ENCODE data around the gene CNN3.

CNN3 gene

DNA sequence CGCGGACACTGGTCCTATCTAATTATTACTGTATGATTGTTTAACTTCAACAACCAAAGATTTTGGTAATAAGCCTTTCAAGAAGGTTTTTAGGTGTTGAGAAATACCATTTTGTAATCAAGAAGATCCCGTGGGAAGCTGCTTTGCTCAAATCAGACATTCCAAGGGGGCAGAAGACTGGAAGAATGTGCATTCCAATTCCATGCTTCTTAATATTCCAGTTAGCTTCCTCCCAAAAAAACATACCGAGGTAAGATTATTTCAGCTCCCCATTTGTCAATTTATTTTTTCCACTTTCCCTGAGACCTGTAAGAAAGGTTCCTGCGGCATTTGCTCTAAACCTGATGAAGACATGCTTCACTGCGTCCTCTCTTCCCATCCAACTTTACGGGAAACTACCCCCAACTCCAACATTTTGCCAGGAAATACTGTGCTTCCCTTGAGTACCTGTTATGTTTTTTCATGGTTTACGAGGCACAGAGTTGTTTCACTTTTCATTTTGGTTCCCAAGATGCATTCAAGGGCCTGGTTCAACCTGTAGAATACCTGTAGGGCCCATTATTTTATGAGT, 4.1 kb downstream of the CNN3 start:
- DNase-seq: peak; percentile 77

- DNase-seq: no peak
Observed at GRCh38 chr1:94921977-94922376, 4.9 kb downstream of the CNN3 start.

- DNase-seq: no peak
Observed at GRCh38 chr1:94920061-94920460, 6.8 kb downstream of the CNN3 start.

- peak; percentile 35 for DNase-seq
Observed at GRCh38 chr1:94919241-94920030, 7.5 kb downstream of the CNN3 start.

DNA sequence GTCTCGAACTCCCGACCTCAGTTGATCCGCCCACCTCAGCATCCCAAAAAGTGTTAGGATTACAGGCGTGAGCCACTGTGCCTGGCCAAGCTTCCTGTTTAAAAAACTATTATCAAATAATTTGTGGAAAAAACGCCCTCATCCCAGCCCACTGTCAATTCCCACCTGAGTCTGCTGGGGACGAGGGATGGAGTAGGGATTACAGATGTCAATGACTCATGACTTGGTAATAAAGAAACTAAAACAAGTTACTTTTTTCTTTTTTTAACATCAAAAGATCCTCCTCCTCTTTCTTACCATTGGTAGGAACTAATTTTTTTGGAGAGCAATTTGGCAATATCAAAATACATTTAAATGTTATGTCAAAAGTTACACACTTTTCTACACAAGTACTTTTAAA, 9.7 kb downstream of the CNN3 start:
- DNase-seq: no peak

DNA sequence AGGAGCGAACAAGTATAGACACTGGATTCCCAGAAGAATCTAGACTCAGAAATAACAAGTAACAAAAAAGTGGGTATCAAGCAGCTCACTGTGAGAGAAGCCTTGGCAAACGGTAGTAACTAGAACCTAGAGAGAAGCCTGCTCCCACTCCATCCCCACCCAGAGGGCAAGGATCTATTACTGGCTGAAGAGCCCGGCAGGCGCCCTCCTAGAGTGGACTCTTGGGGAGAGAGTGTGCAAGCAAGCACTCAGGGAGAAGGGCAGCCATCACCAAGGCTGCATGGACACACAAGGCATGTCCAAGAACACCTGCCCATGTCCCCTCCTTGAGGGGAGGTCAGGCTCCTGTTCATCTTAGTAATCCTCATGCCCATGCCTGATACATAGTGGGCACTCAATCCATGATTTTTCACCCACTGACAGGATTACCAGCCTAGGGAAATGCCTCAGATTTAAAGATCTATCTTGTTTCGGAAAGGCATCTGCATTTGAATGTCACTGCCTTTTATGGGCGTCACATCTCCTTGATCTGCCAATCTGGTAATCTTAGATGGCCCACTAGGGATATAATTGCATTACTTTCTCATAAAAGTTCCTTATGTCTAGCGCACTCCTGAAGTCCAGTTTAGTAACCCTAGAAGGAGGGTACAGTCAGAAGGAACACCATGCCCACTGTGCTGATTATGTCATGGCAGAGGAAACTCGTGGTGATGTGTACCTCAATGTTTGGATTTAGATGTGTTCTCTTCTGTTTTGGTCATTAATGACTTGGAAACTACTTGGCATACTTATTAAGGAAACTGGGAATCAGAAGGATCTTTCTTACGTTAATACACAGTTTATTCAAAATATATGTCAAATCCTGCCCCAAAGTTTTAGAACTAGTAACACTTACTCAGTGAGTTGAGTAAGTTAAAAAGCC, 14.4 kb downstream of the CNN3 start:
- DNase-seq: no peak

DNA sequence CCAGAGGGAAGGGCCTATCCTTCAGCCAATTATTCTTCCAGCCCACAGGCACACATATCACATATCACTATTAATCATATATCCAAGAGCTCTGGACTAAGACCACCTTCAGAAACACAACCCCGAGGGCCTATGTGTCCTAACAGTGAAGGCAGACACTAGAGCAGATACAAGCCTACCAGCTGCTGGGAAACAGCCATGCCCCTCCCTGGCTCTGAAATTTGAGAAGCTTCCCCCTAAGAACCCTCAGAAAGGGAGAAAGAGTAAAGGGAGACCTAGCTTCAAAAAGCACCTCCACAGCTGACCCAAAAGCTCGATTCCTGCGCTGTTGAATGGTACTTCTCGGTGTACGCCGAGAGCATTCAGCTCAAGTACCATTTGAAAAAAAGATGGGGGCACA, 17.4 kb downstream of the CNN3 start:
- no peak for DNase-seq

GRCh38 chr1:94908965-94909364, 17.9 kb downstream of the CNN3 start:
- DNase-seq: no peak

DNA sequence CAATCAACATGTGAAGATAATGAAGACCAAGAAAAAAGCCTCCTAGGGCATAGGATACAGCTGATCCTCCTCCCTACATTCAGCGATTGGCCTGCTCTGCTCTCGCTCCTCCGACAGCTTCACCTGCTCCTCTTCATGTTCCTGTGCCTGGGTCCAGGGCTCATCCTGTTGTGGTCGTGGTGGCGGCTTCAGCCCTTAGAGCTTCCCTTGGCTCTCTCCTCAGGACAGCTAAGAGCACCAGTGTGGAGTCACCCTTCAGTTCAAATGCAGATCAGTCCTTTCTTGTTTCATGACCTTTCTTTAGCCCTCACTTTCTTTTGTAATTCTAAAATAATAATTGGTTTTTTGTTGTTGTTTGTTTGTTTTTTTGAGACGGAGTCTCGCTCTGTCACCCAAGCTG, 18.7 kb downstream of the CNN3 start:
- no peak for DNase-seq

GRCh38 chr1:94907136-94907535, 19.8 kb downstream of the CNN3 start:
- DNase-seq: no peak

- no peak for DNase-seq
Observed at GRCh38 chr1:94906382-94906781, 20.5 kb downstream of the CNN3 start.

- DNase-seq: no peak
Observed at GRCh38 chr1:94905207-94905606, 21.7 kb downstream of the CNN3 start.

- DNase-seq: peak; percentile 22
Observed at GRCh38 chr1:94903280-94904009, 23.5 kb downstream of the CNN3 start.

DNA sequence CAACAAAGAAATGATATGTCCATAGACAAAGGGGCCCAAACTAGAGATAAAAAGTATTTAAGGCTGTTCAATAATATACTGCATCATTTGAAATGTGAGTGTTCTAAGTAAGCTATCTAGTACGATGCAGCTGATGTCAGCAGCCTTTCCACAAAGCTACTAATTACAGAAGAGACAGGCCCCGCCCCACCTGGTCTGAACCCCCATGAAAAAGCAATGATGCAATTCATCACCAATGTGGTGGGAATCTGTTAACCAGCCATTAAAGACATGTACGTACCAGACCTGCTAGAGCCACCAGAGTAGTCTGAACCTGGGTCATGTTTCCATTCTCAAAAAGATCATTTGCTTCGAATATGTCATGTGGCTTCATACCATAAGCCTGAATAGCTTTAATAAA, 25.1 kb downstream of the CNN3 start:
- no peak for DNase-seq

DNA sequence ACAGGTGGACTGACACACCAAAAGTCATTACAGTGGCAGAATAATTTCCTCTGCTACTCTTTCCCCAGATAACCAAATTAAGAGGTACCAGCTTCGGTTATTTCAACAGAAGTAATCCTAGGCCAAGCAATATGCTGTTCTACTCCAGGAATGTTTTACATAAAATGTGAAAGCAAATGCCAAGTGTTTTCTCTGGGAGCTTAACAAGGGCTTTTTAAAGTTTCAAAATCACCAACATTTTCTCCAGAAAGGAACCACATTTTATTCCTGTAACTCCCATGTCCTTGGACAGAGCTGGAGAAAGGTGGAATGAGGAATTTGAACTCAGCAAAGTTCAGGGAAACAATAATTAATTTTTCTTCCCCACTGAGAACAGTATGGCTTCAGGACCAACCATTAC, 27.2 kb downstream of the CNN3 start:
- DNase-seq: no peak

DNA sequence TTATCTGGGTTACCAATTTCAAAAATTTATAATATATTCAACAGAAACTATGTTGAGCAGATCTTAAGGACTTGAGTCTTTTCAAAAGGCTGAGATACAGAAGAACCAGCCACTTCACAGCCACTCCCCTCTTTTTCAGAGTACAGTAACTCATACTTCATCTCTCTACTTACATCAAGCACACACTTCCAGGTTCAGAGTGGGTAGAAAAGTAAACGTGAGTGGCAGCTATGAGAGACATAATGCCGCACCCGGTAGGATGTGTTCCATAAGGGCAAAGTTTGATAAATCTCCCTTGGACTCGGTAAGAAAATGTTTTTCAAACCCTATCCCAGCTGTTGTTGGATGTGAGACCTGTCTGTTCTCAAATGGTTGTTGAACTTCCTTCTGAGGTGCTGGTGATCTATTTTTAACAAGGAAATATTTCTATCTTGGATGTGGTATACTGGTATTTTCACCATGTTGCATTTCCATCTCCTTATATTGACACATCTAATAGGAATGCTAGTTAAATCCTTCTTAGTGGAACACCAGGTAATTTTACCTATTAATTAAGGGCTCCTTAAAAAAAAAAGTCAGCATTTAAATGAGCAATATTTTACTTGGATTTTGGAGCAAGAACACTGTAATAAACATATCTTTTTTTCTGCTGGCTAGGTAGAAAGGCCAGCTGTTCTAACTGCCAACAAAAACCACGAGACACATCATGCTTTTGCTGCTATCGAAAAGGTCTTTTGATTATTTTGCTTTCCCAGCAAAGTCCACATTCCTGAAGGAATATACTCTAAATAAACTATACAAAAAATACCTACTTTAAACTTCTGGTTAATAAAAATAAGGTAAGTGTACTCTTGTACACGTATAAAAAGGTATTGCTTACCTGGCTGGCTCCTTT, 28.2 kb downstream of the CNN3 start:
- no peak for DNase-seq

GRCh38 chr1:94895518-94895917, 31.4 kb downstream of the CNN3 start:
- no peak for DNase-seq

GRCh38 chr1:94894630-94895029, 32.3 kb downstream of the CNN3 start:
- no peak for DNase-seq

GRCh38 chr1:94892604-94893254, 34.2 kb downstream of the CNN3 start:
- DNase-seq: no peak

GRCh38 chr1:94888201-94888600, 38.7 kb downstream of the CNN3 start:
- no peak for DNase-seq

- no peak for DNase-seq
Observed at GRCh38 chr1:94887603-94888171, 39.2 kb downstream of the CNN3 start.

All from NCI-H226 (cell line).